Hematopoietic multipotent progenitor cell treated with erythropoietin and hydrocortisone succinate and interleukin-3 and kit ligand, for 4 days (in vitro differentiated cells): ENCODE results near the gene MYRFL.

Experiments used
- DNase-seq: peaks from one replicate; pipeline ENCODE4 v3.0.0-alpha.2; 2015

The MYRFL gene

DNA sequence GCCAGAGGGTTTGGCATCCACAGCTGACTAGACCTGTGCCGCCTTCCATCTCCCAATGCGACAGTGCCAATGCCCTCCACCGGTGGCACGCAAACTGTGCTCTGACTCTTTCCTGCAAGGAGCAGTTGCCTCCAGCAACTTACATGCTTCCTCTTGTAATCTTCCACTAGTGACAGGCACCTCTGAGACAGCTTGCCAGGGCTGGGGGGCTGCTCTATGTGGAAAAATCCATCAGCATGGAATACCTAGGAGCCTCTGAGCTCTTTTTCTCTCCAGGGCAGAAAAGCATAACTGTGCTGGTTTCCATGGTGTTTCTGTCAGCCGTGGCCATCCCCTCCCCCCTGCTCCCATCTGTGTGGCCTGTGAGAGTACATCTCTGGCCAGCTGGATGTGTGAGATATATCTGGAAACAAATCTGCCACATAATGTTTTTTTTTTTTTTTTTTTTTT lies 110.6 kb downstream of the MYRFL start:
- DNase-seq = no peak

DNA sequence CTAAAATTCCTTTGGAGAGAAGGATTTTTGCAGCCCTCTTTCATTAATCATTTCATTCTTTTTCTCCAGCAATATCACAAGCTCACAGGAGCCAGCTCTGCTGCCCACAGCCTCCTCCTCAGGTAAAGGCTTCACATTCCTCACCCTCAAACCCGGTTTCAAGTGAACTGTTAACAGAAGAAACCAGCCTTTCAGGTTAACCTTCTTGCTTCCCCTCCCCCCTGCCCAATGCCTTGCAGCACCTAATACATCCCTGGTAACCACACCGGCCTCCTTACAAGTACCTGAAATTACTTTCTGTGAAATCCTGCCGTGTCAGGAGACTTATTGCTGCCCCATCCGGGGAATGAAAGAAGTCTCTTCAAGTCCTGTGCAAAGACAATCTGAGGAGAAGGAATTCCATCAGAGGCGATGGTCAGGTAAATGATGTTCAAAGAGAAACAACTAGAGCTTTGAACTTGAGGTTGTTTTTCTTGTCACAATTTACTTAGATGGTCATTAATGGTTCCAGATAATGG lies 111.2 kb downstream of the MYRFL start:
- no peak for DNase-seq

DNA sequence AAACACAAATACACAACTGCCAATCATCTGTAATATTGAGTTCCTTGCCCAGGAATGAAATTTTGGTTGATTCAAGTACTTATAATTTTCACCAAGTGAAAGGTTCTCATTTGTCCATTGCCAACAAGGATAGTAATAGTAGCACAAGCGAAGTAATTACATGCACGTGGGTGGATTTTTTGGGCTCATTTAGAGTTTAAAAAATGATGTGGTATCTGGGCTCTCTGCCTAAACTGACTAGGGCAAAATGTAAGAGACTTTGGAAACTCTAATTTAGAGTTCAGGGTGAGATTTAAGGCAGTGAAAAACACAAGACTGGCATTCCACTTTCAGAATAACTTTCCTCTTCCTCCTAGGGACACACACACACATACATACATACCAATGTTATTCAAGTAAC lies 111.7 kb downstream of the MYRFL start:
- DNase-seq = no peak

DNA sequence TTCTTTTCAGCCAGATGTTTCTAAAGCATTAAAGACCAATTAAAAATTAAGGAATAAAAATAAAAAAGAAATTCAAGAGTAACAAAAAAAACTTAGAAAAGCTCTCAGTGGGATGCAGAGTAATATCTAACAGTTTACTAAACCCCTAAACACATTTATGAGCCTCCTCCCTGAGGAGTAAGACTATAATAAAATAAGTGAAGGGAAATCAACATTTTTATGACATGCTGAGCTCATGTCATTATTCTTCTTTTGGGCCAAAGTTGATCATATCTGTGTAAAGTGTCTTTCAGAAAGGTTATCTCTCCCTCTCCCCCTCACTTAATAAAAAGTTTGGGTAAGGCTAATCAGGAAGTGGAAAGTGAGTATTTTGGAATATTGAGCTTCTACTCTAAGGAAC lies 122.1 kb downstream of the MYRFL start:
- DNase-seq = no peak

DNA sequence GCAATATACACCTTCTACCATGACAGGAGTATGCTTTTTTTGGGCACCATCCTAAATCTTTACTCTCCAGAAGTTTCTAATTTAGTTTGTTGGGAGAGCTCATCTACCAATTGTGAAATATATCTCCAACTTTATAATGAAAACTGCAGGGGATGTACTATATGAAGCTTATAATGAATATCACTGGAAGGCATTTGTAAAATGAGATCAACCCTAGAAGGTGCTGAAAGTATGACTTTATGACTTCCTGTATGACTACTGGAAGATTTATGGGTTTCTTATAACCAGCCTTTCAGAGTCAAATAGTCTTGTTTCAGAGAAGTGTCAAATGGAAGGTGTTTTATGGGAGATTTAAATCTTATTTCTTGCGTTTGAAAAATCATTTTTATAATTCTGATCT lies 122.9 kb downstream of the MYRFL start:
- DNase-seq = no peak

DNA sequence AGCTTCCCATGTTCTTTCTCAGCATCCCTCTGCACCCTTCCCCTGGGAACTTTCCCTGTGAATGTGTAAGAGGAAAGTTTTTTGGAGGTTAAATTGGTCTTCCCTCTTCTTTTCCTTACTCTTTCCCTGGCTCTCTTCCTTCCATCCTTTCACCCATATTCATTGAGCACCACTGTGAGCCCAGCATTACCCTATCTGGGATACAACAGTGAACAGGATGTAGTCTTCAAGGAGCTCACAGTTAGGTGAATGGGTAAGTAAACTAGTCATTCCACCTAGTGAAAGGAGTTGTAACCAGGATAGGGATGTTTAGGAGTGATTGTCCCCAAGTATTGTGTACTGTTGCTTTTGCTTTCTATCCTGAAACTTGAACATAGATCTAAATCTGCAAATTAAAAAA lies 123.8 kb downstream of the MYRFL start:
- no peak for DNase-seq

DNA sequence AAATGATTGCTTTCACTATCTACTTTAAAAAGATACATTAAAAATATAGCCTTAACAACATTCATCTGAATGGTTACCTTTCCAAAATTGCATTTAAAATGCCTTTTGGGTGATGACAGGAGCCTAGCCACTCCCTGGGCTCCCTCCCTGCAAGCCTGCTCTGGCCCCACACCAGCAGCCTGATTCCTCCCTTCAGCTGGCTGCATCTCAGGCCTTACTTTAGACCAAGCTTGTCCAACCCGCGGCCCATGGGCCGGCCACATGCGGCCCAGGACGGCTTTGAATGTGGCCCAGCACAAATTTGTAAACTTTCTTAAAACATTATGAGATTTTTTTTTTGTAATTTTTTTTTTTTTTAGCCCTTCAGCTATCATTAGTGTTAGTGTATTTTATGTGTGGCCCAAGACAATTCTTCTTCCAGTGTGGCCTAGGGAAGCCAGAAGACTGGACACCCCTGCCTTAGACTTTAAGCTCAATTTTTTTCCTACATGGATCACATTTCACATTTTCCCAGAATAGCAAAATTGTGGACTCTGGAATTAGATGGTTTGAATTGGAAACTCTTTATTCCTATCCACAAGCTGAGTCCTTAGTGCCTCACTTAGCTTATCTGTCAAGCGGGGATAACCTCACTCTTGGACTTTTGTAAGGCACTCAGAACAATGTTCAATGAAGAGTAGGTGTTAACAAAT lies 124.4 kb downstream of the MYRFL start:
- no peak for DNase-seq

DNA sequence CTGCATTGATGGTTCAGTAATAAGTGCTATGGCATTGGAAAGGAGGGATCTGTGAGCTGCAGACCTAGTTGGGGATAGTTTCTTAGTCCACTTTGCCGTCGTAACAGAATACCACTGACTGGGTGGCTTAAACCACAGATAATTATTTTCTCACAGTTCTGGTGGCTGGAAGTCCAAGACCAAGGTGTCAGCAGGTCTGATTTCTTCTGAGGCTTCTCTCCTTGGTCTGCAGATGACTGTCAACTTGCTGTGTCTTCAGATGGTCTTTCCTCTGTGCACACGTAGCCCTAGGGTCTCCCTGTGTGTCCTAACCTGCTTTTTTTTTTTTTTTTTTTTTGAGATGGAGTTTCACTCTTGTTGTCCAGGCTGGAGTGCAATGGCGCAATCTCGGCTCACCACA lies 126.1 kb downstream of the MYRFL start:
- DNase-seq = no peak

DNA sequence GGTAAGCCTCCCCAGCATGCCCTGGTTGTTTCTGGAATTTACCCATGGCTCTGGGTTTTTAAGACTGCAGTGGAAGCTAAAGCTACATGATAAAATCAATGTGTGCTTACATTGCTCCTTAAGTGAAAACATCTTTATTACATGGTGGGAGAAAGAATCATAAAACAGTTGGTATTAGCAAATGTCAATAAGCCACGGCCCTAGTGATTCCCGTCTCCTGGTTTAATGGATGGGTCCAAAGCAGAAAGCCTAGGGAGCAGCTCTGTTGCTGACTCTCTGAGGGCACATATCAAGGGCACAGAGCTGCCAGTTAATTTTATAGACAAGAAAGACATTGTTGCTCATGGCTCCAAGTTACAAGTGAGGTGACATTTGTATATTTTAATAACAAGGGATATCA lies 127.9 kb downstream of the MYRFL start:
- DNase-seq = no peak

DNA sequence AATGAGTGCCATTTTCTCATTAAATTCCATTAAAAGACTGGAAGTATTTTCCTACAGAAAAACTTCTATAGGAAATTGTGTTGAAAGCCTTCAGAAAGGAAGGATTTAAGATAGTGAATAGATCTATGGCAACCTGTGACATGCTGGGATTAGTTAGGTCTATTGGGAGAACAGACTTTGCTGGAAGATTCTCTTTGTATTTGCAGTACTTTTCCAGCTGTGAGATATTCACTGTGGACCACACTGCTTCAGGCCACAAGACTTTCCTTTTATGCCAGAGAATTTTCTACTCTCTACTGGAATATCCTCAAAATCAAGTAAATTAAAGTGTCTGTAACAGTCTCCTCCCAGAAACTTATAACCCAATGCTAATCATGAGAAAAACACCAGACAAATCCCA lies 136.2 kb downstream of the MYRFL start:
- DNase-seq = no peak

DNA sequence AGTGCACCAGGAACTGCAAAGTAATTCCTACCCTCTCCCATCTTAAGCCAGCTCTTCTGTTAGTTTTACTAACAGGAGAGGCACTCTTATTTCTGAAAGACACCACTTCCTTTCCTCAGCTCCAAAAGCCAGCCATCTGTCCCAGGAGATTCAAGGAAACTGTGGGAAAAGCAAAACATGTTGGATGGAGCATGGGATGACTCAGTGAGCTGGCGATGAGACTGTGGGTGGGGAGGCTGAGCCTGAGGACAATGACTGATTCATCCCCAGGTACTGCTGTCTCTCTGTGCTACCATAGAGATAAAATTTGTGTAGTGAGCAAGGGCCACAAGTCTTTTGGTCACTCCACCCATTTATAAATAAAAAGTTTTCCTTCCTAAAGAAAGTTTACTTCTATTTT lies 141.4 kb downstream of the MYRFL start:
- no peak for DNase-seq

DNA sequence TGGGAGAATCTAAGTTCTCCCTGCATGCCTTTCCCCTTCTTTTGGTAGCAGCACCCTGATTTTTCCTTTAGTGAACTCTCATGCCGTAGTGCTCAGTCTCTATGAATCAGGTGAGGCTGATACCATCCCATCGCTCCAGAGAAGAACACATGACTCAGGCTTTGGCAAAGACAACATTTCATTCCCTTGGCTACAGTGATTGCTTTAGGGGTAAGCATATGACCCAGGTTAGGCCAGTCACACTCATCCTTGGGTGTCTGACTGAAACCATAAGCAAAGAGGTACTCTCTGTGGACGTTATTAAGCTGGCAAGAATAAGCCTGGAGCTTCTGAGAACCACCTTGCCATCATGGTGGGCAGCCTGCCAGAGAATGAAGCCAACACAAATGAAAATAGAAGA lies 141.8 kb downstream of the MYRFL start:
- DNase-seq = no peak

DNA sequence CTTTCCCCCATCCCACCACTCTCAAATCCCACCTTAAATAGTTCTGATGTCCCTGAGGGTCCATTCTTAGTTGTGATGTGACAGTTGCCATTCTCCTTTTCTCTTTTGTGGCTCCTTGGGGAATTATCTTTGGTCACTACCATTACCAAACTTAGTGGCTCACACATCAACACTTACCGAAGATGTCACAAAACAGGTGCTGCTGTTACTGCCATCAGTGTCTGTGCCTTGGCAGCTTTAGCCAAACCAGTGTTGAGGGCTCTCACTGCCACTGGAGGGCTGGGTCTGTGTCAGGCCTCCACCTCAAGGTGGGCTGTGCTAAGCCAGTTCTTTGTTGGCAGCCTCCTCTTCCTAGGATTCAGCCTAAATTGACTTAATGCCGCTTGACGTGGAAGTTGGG lies 144.0 kb downstream of the MYRFL start:
- no peak for DNase-seq

DNA sequence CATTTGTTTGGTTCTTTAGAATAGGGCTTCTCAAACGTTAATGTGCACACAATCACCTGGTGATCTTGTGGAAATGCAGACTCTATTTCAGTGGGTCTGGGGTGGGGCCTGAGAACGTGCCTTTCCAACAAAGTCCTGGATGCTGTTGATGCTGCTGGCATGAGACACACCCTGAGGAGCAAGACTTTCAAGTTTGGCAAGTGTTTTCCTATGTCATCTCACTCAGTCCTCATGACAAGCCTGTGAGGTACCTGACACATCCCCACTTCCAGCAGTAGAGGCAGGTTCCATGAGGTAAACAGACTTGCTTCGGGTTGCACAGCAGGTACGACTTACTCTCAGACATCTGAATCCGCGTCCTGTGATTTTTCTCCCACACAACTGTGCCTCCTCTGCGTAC lies 147.1 kb downstream of the MYRFL start:
- no peak for DNase-seq

DNA sequence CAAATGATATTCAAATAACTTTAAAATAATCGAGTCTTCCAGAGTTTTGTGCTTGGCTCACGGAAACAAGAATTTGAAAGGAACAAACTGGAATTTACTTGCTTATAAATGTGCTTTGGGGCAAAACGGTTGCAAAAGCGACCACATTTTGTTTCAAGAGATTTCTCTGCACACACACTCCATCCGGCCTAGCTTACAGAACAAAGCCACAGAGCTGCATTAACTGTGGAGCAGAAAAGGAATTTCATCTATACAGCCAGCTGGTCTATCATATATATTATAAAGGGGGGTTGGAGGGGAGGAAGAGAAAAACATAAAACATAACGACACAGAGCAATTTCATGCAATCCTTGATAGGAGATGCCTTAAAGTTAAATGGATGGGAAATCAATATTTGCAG lies 153.0 kb downstream of the MYRFL start:
- peak; percentile 3 for DNase-seq

DNA sequence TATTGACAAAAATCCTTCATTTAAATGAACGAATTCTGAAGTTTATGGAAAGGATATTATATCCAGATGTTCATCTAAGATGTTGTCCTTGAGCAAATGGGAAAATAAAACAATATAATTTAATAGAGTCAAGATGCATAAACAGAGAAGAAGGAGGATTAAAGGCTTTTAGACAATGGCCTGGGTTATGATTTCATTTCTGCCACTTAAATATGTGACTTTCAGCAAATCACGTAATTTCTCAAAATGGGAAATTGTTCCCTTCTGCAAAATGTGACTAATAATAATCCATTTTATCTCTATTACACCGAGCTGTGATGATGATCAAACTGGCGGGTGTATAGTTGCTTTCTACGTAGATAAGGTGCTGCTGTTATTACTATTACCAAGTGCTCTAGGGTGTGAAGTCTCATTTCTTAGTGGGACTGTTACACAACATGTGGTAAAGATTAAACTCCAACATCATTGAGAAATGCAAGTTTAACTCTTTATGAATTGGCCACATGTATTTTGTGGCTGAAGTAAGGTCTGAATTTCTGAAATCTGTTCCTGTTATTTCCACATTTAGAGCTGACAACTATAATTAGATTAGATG lies 157.0 kb downstream of the MYRFL start:
- peak; percentile 27 for DNase-seq

DNA sequence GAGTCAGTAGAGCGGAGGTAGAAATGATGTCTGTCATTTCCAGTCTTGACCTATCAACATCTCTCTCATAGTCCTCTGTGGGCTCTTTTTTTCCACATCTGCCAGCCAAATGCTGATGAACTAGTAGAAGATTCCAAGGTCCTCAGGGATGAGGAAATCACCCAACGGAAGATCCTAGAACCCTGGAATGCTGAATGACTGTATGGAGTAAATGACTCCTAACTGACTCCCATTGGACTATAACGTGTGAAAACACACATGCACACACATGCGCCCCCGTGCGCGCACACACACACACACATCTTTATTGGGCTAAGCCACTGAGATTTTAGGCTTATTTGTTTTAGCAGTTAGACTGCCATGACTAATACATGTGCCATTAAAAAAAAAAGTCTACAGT lies 159.2 kb downstream of the MYRFL start:
- DNase-seq = no peak

DNA sequence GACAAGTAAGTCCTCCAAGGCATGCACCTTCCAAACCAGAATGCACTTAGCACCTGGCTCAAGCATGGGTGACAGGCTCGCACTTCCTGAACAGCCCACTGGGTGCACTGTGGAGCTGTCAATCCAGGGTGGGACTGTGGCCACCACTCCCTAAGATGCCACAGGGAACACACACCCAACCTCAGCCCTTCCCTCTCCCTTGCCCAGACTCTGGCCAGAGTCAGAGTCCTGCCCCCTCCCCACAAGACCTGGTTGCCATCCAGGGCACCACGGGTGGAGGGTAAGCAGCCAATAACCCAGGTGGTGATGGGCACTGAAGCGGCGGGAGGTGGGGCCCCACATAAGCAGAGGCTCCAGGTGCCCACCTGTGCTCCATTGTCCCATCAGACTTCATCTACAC lies 160.6 kb downstream of the MYRFL start:
- peak; percentile 45 for DNase-seq

DNA sequence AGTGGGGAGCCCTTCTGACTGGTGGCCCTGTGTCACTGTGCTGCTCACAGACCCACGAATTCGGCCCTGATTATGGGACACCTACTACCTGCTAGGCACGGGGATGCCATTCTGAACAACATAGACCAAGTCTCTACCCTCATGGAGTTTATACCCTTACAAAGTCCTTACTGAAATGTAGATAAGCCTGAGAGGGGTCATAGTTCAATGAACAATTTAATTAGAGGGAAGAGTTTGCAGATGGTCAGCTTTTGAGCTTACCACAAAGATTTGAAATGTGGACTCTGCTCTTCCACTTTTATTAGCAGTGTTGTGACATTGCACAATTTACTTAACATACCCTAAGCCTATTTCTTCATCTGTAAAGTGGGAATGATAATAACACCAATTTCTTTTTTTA lies 161.1 kb downstream of the MYRFL start:
- DNase-seq = no peak

DNA sequence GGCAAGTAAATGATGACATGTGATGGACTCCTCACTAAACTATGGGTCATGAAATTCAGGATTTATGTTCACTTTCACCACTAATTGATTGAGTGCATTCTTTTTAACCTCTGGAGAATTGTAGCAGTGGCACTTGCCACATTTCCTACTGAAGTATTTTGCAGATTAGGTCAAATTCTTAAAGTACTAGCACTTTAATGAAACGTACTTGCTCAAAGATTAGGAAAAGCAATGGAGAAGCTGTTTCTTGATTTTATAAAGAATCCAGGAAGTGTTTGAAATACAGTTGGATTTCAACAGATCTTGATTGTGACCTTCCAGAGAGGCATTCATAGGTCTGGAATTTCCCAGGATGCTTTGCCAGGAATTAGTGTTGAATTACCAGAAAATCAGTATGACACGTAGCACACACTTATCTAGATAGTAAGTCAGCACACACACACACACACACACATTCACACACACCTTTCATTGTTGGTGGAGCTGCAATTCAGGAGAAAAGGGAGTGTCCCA lies 162.6 kb downstream of the MYRFL start:
- no peak for DNase-seq

DNA sequence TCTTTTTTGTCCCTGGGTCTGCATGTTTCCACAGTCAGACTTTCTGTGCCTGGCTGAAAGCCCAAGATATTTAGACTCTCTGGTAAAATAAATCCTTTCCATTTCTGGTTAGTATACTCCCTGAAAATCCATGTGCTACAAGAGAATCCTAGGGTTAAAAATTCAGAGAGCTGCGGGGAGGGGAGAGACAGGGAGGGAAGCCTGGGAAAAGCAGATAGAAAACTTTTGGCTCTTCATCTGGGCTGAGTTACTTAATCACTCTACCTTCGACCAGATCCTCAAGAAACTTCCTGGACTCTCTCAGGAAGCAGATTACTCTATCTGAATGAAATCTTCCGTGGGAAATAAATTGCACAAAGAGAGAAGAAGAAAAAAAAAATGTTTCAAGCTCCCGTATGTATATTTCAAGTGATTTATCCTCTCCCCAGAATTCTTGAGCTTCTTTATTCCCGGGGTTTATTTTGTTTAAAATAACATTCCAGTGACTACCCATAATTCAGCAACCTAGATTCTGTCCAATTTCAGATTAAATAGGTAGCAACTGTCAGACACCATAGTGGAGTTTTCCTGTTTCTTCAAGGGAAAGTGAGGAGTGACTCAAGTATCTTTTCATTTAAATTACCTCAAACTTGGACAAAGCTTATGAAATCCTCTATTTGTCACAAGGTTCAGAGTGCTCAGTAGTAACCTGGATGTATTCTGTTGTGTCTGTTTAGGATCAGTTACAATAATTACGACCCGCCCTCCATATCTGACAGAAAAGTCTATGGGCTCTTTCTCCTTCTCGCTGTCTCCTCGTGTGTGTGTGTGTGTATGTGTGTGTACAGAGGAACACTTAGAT lies 163.7 kb downstream of the MYRFL start:
- DNase-seq = no peak

DNA sequence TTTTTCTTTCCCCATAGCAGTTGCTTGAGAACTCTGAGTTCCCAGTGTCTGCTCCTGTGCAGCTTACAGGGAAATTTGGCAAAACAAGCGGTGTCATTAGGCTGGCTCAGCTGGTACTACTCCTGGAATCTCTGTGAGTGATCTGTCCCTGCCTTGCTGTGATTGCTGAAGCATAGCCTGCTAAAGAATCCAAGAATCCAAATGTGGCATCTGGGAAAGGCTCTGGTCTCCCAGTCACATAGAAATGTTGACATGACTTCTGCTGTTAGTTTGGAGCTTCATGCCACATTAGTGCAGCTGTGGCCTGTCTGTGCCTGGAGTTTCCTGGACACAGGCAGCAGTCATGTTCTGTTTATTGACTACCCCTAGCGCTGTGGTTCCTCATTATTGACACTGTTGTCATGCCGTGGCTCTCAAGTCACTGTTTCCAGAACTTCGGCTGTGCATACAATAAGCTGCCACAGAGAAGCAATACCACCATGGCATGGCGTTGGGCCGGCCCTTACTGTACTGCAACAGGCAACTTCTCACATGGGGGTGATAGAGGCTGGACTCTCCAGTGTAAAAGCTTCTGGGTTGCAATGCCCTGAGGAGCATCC lies 166.8 kb downstream of the MYRFL start:
- DNase-seq = no peak

DNA sequence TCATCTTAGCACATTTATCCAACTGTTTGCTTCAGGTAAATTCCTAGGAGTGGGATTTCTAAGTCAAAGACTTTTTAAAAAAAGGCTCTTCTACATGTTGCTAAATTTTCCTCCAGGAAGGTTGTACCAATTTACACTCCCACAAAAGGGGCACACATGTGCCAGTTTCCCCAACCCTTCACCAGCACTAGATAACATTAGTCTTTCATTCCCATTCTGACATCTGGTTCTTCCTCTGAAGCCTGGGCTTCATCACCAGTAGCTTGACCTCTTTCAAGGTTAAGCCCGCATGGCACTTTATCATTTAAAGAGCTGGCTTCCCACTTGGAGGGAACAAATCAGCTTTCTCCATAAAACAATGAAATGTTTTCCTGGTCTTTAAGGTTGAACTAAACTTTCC lies 168.4 kb downstream of the MYRFL start:
- no peak for DNase-seq
